Measurements from ENCODE around the gene MKRN2. TPM values are rescaled to one million over a fixed set of nuclear protein-coding genes. Genes with fewer than 3 reads are reported as not detected.

Gene MKRN2
- polyA plus RNA-seq, 1 experiment = 62.3 TPM

DNA sequence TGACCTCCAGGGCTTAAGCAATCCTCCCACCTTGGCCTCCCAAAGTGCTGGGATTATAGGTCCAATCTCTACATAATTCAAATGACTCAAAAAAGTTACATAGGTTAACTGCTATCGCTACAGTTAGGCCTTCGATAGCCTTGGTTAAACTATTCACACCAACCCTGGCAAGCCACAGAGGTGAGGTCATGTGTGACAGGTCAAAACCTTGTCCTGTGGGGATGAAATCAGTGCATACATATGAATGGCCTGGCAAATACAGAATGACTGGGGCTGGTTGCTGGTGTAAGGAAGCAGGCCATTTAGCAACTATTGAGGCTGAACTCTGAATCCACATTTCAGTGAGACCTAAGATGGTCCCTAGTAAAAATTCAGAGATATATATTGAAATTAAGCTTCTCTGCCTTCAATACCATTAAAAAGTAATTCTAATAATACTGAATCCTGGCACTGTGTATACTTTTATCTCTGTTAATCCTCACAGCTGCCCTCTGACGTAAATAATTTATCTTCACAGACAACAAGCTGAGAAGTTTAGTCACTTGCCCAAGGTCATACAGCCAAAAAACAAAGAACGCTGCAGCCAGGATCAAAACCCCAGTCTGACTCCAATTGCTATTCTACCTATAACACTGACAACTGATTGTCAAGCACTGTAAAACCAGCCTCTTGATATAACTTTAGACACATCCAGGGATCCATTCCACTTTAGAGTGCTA is 35.3 kb downstream of the MKRN2 start:
- Histone ChIP-seq H3K27me3 (ENCODE audit: control insufficient read depth, insufficient read depth, low read length) (no peaks in the 10 kb centered on the region), H3K9me3 (ENCODE audit: control insufficient read depth, insufficient read depth, low read length) (no peaks in the 10 kb centered on the region), H3K27ac (ENCODE audit: low read depth, low read length) (no peak overlapping the region), H3K4me3 (ENCODE audit: low read depth, low read length) (no peak overlapping the region)
- TF ChIP-seq, protein P1, sequence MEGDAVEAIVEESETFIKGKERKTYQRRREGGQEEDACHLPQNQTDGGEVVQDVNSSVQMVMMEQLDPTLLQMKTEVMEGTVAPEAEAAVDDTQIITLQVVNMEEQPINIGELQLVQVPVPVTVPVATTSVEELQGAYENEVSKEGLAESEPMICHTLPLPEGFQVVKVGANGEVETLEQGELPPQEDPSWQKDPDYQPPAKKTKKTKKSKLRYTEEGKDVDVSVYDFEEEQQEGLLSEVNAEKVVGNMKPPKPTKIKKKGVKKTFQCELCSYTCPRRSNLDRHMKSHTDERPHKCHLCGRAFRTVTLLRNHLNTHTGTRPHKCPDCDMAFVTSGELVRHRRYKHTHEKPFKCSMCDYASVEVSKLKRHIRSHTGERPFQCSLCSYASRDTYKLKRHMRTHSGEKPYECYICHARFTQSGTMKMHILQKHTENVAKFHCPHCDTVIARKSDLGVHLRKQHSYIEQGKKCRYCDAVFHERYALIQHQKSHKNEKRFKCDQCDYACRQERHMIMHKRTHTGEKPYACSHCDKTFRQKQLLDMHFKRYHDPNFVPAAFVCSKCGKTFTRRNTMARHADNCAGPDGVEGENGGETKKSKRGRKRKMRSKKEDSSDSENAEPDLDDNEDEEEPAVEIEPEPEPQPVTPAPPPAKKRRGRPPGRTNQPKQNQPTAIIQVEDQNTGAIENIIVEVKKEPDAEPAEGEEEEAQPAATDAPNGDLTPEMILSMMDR (IDR thresholded peaks at IDR 0.05; ENCODE audit: low read depth, low read length) = no peak
- CTCF ChIA-PET = no interaction called here
- no peak for DNase-seq (ENCODE audit: low read depth, low spot score)
- POLR2A ChIA-PET = interaction anchor here (0.5 to 0.7 kb wide), 2 partner anchors 128 to 129 kb away, joined by 4 to 5 read pairs; no protein-coding TSS in a partner anchor

DNA sequence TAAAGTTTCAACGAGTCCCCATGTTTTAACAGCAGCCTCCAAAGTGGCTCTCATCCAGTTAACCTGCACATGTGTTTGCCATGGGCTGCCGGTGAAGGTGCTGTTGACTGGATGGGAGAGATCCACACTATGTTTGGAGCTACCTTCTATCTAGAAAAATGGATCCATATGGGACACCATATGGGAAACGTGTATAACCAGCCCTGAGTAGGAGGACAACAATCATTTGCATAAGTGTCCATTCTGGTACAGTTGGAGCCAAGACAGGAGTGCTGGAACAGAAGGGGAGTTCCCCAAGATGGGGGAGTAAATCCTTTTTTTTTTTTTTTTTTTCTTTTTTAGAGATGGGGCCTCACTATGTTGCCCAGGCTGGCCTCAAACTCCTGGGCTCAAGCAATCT is 36.6 kb downstream of the MKRN2 start:
- POLR2A ChIA-PET = interaction anchor here (0.6 kb wide), 1 partner anchor 15 kb away, joined by 3 read pairs; no protein-coding TSS in a partner anchor
- Histone ChIP-seq H3K4me3 (ENCODE audit: low read depth, low read length) (no peak overlapping the region), H3K27ac (ENCODE audit: low read depth, low read length) (no peak overlapping the region), H3K9me3 (ENCODE audit: control insufficient read depth, insufficient read depth, low read length) (no peaks in the 10 kb centered on the region), H3K27me3 (ENCODE audit: control insufficient read depth, insufficient read depth, low read length) (no peaks in the 10 kb centered on the region)
- TF ChIP-seq, protein P1 (IDR thresholded peaks at IDR 0.05; ENCODE audit: low read depth, low read length) = no peak
- no peak for DNase-seq (ENCODE audit: low read depth, low spot score)
- CTCF ChIA-PET = no interaction called here

DNA sequence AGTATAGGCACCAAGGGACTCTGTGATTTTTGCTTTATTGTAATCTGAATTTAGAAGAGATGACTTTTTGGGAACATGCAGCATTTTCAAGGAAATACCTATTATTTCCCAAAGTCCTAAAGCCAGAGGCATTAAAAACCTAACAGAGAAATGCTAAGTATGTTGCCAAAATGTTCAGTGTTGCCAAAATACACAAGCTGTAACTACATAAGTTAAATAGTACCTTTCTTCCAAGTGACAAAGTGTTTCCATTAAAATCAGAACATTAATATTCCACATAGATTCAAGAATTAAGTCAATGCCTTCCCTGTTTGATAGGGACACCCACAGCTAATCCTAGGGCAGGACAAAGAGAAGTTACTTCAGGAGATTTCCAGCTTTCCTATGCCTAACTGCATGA is 42.0 kb downstream of the MKRN2 start:
- CTCF ChIA-PET = interaction anchor here (1.1 kb wide), 1 partner anchor 212 kb away, joined by 3 read pairs; no protein-coding TSS in a partner anchor
- TF ChIP-seq, protein P1 (IDR thresholded peaks at IDR 0.05; ENCODE audit: low read depth, low read length) = no peak
- Histone ChIP-seq H3K27me3 (ENCODE audit: control insufficient read depth, insufficient read depth, low read length) (no peaks in the 10 kb centered on the region), H3K4me3 (ENCODE audit: low read depth, low read length) (no peak overlapping the region), H3K27ac (ENCODE audit: low read depth, low read length) (no peak overlapping the region), H3K9me3 (ENCODE audit: control insufficient read depth, insufficient read depth, low read length) (no peaks in the 10 kb centered on the region)
- DNase-seq (ENCODE audit: low read depth, low spot score) = no peak
- POLR2A ChIA-PET = no interaction called here

DNA sequence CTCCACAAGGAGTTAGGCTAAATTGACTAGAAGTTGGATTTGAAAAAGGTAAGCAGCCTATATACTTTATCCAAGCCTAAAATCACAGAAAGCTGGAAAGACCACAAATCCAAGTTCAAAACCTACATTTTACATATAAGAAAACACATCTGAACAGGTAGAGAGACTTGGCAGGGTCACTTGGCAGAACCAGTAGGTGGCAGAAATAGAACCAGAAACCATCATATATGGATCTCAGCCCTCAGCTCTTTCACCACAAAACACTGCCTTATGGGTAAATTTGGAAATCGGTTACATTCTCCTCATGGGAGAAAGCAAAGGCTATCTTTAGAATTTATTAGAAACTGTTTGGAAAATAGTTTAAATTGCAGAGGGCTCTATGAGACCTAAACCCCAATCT is 44.2 kb downstream of the MKRN2 start:
- Histone ChIP-seq H3K9me3 (ENCODE audit: control insufficient read depth, insufficient read depth, low read length) (no peaks in the 10 kb centered on the region), H3K27ac (ENCODE audit: low read depth, low read length) (no peak overlapping the region), H3K4me3 (ENCODE audit: low read depth, low read length) (no peak overlapping the region), H3K27me3 (ENCODE audit: control insufficient read depth, insufficient read depth, low read length) (no peaks in the 10 kb centered on the region)
- ChIA-PET POLR2A (no interaction called here), CTCF (interaction anchor here (0.9 kb wide), 2 partner anchors 16 to 120 kb away, joined by 3 to 6 read pairs; no protein-coding TSS in a partner anchor)
- no peak for DNase-seq (ENCODE audit: low read depth, low spot score)
- TF ChIP-seq, protein P1 (IDR thresholded peaks at IDR 0.05; ENCODE audit: low read depth, low read length) = no peak

DNA sequence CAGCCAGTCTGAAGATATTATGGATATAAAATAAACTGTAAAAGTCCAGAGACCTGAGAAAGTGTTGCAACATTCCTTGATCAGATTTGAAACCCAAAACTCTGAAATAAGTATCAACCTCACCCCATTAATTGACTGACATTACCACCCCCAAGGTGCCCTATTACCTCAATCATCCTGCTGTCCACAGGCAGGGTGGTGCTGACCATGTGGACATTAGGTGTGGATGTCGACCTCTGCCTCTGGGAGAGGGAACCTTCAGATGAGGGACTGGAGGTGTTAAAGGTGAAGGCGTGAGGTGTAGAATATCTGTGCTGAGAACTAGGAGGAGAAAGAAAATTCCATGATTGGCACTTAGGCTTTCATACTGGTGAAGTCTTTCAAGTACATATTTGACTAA is 47.1 kb downstream of the MKRN2 start:
- Histone ChIP-seq H3K27me3 (ENCODE audit: control insufficient read depth, insufficient read depth, low read length) (no peaks in the 10 kb centered on the region), H3K27ac (ENCODE audit: low read depth, low read length) (no peak overlapping the region), H3K4me3 (ENCODE audit: low read depth, low read length) (no peak overlapping the region), H3K9me3 (ENCODE audit: control insufficient read depth, insufficient read depth, low read length) (no peaks in the 10 kb centered on the region)
- CTCF ChIA-PET = no interaction called here
- POLR2A ChIA-PET = no interaction called here
- DNase-seq (ENCODE audit: low read depth, low spot score) = no peak
- TF ChIP-seq, protein P1 (IDR thresholded peaks at IDR 0.05; ENCODE audit: low read depth, low read length) = no peak
